SK-N-SH treated with all-trans-retinoic acid at 6 μM for 48 hours (cell line): ENCODE results near the gene ANO5.

Experiments
- ARNTL ChIP-seq: fragments of 450-650 bp; formaldehyde crosslinking; IDR thresholded peaks from 2 replicates; pipeline ENCODE4 v1.5.0; 2020; ENCODE audit warnings: low read depth, mild to moderate bottlenecking, moderate library complexity, borderline replicate concordance
- CREB5 ChIP-seq: fragments of 250-450 bp; sonication (Bioruptor Pico); IDR thresholded peaks from 2 replicates; pipeline ENCODE4 v1.5.1; 2020; ENCODE audit warnings: low read depth, mild to moderate bottlenecking, moderate library complexity
- ESRRG ChIP-seq: fragments of 250-450 bp; sonication (Bioruptor Pico); IDR thresholded peaks from 2 replicates; pipeline ENCODE4 v1.6.1; 2021; ENCODE audit warnings: mild to moderate bottlenecking
- GLIS3 ChIP-seq: fragments of 250-450 bp; sonication (Bioruptor Pico); IDR thresholded peaks from 2 replicates; pipeline ENCODE4 v1.5.0; 2020; ENCODE audit warnings: mild to moderate bottlenecking, moderate library complexity
- ISL1 ChIP-seq: fragments of 250-450 bp; sonication (Bioruptor Pico); IDR thresholded peaks from 2 replicates; pipeline ENCODE4 v2.1.2; 2022; ENCODE audit warnings: mild to moderate bottlenecking, moderate library complexity
- PATZ1 ChIP-seq: fragments of 250-450 bp; sonication (Bioruptor Pico); IDR thresholded peaks from 2 replicates; pipeline ENCODE4 v1.8.0; 2020; ENCODE audit warnings: mild to moderate bottlenecking, moderate library complexity, borderline replicate concordance
- PPARA ChIP-seq: fragments of 250-450 bp; sonication (Bioruptor Pico); IDR thresholded peaks from 2 replicates; pipeline ENCODE4 v1.5.0; 2020; ENCODE audit warnings: mild to moderate bottlenecking, borderline replicate concordance
- RARB ChIP-seq: fragments of 250-450 bp; sonication (Bioruptor Pico); IDR thresholded peaks from 2 replicates; pipeline ENCODE4 v1.8.0; 2021; ENCODE audit warnings: mild to moderate bottlenecking, moderate library complexity
- TOX ChIP-seq: fragments of 250-450 bp; sonication (Bioruptor Pico); IDR thresholded peaks from 2 replicates; pipeline ENCODE4 v1.8.0; 2021; ENCODE audit warnings: mild to moderate bottlenecking, moderate library complexity, borderline replicate concordance
- ZC3H10 ChIP-seq: fragments of 250-450 bp; sonication (Bioruptor Pico); IDR thresholded peaks from 2 replicates; pipeline ENCODE4 v1.5.1; 2021; ENCODE audit warnings: mild to moderate bottlenecking, moderate library complexity
- ZFP30 ChIP-seq: fragments of 450-650 bp; formaldehyde crosslinking; IDR thresholded peaks from 2 replicates; pipeline ENCODE4 v1.5.0; 2022; ENCODE audit warnings: mild to moderate bottlenecking, moderate library complexity
- ZNF565 ChIP-seq: fragments of 450-650 bp; formaldehyde crosslinking; conservative IDR thresholded peaks from 2 replicates; pipeline ENCODE4 v1.5.0; 2020; ENCODE audit warnings: low read depth, mild to moderate bottlenecking, moderate library complexity
- TF ChIP-seq, protein P1 (sequence below): fragments of 250-450 bp; sonication (Bioruptor Pico); IDR thresholded peaks from 2 replicates; pipeline ENCODE4 v1.8.0; 2021; ENCODE audit warnings: low read depth, mild to moderate bottlenecking, moderate library complexity, borderline replicate concordance
- TF ChIP-seq, protein P2 (sequence below): fragments of 250-450 bp; sonication (Bioruptor Pico); IDR thresholded peaks from 2 replicates; pipeline ENCODE4 v1.5.0; 2020; ENCODE audit warnings: mild to moderate bottlenecking, moderate library complexity

- TF ChIP-seq GLIS3 (CRISPR knock-in tag): no peak
- TF ChIP-seq RARB (CRISPR knock-in tag): no peak
- no peak for TF ChIP-seq PPARA (CRISPR knock-in tag)
- no peak for TF ChIP-seq ZC3H10
- TF ChIP-seq, protein P1, sequence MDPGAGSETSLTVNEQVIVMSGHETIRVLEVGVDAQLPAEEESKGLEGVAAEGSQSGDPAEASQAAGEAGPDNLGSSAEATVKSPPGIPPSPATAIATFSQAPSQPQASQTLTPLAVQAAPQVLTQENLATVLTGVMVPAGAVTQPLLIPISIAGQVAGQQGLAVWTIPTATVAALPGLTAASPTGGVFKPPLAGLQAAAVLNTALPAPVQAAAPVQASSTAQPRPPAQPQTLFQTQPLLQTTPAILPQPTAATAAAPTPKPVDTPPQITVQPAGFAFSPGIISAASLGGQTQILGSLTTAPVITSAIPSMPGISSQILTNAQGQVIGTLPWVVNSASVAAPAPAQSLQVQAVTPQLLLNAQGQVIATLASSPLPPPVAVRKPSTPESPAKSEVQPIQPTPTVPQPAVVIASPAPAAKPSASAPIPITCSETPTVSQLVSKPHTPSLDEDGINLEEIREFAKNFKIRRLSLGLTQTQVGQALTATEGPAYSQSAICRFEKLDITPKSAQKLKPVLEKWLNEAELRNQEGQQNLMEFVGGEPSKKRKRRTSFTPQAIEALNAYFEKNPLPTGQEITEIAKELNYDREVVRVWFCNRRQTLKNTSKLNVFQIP (CRISPR knock-in tag): no peak
- TF ChIP-seq ZNF565 (CRISPR knock-in tag): no peak
- TF ChIP-seq ARNTL: no peak
- TF ChIP-seq, protein P2, sequence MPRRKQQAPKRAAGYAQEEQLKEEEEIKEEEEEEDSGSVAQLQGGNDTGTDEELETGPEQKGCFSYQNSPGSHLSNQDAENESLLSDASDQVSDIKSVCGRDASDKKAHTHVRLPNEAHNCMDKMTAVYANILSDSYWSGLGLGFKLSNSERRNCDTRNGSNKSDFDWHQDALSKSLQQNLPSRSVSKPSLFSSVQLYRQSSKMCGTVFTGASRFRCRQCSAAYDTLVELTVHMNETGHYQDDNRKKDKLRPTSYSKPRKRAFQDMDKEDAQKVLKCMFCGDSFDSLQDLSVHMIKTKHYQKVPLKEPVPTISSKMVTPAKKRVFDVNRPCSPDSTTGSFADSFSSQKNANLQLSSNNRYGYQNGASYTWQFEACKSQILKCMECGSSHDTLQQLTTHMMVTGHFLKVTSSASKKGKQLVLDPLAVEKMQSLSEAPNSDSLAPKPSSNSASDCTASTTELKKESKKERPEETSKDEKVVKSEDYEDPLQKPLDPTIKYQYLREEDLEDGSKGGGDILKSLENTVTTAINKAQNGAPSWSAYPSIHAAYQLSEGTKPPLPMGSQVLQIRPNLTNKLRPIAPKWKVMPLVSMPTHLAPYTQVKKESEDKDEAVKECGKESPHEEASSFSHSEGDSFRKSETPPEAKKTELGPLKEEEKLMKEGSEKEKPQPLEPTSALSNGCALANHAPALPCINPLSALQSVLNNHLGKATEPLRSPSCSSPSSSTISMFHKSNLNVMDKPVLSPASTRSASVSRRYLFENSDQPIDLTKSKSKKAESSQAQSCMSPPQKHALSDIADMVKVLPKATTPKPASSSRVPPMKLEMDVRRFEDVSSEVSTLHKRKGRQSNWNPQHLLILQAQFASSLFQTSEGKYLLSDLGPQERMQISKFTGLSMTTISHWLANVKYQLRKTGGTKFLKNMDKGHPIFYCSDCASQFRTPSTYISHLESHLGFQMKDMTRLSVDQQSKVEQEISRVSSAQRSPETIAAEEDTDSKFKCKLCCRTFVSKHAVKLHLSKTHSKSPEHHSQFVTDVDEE (CRISPR knock-in tag): no peak
- no peak for TF ChIP-seq ISL1 (CRISPR knock-in tag)
- TF ChIP-seq ESRRG (CRISPR knock-in tag): no peak
- TF ChIP-seq CREB5 (CRISPR knock-in tag): no peak
- TF ChIP-seq PATZ1 (CRISPR knock-in tag): no peak
- TF ChIP-seq TOX (CRISPR knock-in tag): no peak
- no peak for TF ChIP-seq ZFP30 (CRISPR knock-in tag)
Observed at GRCh38 chr11:22177186-22177585, 15.7 kb upstream of the ANO5 start.
